DMS114 treated with DMSO at 0.1 percent for 48 hours (cell line): ENCODE measurements around the gene DLGAP1.

Source experiments
- DNase-seq: peaks from one replicate; lab custom pipeline; 2025; ENCODE audit not compliant: unreplicated experiment; lab: John Stamatoyannopoulos, UW

DLGAP1 gene

GRCh38 chr18:3873698-3874097 is 581.4 kb downstream of the DLGAP1 start:
- DNase-seq: no peak

DNA sequence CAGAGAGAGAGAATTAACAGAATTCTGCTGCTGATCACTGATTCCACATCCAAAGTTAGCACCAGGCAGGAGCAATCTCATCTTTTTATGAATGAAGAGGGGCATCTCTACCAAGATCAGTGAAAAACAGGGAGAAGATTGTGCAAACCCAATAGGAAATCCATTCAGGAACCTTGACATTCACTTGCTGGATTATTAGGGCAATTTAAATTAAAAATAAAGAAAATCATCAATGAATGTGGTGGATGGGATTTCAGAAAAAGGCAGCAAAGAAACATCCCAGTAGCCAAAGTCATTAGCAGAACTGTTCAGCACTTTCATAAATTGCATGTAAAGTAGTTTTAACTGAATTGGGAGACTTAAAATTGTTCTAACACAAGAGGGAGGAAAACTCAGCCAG is 581.9 kb downstream of the DLGAP1 start:
- DNase-seq: no peak

DNA sequence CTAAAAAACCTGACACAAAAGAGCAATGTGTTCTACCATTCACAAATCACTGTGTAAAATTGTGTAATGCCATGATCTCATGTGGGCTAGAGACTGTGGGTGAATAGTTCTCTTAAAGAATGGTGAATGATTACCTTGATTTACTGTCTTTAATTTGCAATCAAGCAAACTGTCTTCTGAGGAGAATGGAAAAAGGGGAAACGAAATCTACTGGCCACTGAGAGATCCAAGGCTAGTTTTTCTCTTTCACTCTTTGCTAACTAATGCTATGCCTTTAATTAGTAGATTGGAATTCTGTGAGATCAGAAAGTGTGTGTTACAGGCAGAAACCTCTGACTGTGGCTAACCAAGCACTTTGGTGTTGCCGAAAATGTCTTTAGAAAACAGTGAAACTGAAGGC is 582.5 kb downstream of the DLGAP1 start:
- no peak for DNase-seq

DNA sequence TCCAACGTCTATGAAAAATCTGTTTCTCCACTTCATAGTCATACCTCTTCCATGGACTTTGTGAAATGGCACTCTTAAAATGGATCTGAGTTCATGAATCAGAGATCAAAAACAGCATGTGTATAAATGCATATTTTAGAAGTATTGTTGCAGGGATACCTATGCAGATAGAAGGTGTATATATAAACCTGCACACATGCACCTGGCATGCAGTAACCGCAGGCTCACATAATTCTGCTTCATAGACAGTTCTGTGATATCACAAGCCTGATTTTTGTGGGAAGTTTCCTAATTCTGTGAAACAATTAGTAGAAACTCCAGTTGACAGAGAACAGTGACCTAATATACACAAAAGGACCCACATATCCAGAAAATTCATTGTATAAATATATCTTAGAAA is 583.4 kb downstream of the DLGAP1 start:
- DNase-seq: no peak

- no peak for DNase-seq
Measured at GRCh38 chr18:3870914-3871313, 584.2 kb downstream of the DLGAP1 start.

GRCh38 chr18:3869848-3870247 is 585.3 kb downstream of the DLGAP1 start:
- DNase-seq: peak; percentile 54

DNA sequence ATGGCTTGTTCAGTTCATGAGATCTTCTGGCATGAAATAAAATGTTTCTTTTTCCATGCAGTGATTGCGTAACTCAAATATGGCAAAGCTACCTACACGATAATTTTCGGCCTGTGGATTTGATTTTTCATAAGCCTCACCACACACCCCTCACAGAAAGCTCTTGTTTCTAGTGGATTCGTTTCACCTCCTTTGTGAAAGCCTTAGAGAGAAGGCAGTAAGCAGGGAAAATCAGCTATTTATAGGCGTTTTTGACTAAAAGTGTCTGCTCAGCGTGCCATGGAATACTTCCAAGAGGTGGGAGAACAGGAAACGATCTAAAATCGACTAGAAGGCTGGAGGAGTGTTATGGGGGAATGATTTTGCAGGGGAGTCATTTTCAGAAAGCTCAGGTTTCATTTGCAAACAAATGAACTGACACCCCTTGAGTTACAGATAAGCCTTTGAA is 587.2 kb downstream of the DLGAP1 start:
- no peak for DNase-seq

DNA sequence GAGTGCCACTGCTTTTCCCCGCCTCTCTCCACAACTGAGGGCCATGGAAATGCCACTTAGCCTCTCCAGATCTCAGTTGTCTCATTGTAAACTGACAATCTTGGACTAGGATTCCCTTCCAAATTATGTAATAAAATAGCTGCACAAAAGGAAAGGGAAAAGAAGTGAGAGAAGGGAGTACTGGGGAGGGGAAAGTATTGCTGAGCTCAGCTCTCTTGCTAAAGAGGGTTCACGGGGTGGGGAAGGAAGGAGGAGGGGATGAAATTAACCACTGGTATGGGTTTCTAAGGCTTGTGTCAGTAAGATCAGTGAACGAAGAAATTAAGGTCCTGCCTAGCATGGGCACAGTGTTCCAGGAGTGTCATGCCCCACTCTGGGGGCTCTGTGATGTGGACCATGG is 587.9 kb downstream of the DLGAP1 start:
- DNase-seq: no peak

DNA sequence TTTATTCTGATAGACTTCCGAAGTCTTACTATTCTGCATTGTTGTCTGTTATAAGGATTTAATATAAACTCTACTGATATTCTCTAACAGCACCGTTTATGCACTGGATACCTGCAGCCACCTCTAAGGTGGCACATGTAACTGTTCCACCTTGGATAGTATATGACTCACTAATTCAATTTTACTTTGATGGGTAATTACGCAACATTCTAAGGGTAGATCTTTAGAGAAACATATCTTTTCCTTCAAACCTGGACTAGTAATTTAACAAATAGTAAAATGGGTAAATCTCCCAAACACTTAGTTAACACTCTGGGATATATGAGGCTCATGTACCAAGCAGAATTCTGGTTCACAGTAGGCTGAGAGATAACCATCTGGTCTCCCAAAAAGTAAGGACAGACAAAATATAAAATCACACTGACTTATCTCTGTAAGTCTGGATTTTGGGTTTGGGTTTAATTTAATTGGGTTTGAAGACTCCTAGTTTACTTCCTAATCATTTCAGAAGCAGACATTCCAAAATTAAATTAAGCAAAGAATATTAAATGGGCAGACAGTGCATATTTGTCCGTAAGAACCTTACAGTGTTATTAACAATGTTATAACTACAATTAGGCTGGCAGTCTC is 590.3 kb downstream of the DLGAP1 start:
- DNase-seq: no peak

DNA sequence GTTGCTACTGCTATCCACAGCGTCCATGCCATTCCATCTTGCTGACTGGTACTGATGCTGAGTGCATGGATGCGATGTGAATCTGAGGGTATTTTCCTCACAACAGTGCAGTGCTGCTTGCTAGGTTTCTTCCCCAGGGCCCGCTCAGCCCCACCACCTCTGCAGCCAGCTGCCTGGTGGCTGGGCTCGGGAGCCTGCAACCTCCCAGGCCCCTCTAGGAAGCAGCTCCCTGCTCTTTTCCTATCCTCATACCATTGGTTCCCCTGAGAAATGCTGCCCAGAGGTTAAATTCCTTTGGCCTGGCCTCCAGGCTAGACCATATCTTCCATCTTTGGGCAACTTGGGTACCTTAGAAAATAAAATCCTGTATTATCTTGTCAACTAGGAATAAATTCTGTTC is 591.5 kb downstream of the DLGAP1 start:
- DNase-seq: no peak

- DNase-seq: no peak
Measured at GRCh38 chr18:3863006-3863405, 592.1 kb downstream of the DLGAP1 start.

GRCh38 chr18:3861495-3861894 is 593.6 kb downstream of the DLGAP1 start:
- no peak for DNase-seq

DNA sequence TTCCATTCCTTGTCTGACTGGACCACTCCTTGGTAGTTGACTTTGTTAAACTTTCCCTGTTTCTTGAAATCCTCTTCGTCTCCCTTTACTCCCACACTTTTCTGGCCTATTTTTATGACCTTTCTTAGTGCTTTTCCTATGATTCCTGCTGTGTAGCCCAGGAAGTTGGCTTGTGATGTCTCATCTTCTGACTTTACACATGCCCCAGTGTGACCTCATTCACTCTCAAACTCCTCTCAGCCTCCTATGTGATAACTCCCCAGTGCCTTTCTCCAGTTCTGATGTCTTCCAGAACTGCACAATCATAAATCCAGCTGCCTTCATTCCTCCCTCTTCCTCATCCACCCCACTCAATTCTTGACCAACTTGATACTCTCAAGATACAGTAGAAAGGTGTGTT is 597.6 kb downstream of the DLGAP1 start:
- no peak for DNase-seq

- DNase-seq: no peak
Measured at GRCh38 chr18:3855966-3856365, 599.1 kb downstream of the DLGAP1 start.

- no peak for DNase-seq
Measured at GRCh38 chr18:3852321-3852720, 602.8 kb downstream of the DLGAP1 start.

DNA sequence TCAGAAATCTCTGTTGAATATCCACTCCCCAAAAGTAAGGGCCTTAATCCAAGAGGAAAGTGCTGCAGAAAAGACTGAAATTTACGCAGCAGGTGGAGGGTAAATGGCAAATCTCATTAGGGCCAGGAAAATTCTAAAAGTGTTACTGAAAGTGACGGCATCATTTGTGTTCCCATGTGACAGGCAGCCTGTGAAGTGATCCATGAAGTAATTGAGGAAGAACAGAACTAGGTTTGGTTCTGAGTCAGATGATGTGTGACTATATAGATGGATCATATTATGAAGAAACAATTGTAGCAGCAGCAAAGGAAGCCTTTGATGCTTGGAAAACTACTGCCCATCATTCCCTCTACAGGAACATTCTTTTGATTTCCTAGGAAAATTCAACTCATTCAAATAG is 603.9 kb downstream of the DLGAP1 start:
- DNase-seq: no peak

GRCh38 chr18:3848316-3848715 is 606.8 kb downstream of the DLGAP1 start:
- no peak for DNase-seq

DNA sequence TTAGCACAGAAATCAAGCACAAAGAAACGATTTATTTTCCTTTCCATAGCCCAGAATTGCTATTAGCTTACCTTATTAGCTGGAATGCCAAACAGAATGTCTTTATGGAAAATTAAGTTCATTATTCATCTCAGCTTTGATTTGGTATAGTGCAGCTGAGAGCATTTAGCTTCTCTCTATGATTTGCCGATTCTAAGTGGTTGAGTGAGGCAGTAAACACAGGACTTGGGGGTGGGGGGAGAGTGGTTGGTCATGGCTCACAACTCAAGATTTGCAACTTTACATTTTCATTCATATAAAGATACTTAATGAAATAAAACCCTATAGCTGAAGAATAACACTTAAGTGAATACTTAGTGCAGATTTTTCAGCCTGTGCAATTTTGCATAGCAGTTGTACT is 609.9 kb downstream of the DLGAP1 start:
- DNase-seq: no peak

GRCh38 chr18:3842844-3843243 is 612.3 kb downstream of the DLGAP1 start:
- no peak for DNase-seq

DNA sequence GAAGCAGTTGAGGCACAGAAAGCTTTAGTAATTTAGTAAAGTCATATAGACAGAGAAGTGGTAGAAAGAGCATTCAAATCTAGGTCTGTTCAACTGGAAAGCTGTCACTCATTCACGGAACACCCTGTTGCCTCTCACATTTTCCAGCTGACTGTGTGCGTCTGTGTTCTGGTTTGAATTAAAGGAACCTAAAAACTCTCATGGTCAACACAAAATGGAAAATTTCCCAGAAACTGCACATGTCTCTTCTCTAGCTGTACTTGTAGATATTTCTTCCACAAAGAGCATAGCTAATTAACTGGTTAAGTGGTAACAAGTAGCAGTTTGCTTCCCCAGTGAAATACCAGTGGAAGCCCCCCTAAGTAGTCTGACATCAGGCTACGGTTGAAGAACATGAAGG is 614.3 kb downstream of the DLGAP1 start:
- no peak for DNase-seq

DNA sequence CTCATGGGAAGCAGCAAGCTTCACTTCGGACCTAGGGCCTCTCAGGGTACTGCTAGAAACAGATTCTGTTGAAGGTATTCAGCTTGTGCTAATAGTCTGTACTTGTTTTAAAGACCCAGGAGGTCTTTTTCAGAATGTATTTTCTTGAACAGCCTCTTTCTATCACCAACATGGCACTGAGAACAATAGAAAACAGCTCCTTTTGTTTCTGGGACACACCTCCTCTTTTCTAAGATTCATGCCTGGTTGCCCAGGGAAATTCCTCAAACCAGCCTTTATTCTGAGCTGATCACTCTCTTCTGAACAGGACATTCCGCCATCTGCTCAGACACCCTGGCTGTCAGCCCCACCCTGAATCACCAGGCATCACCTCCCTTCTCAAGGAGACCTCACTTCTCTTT is 615.5 kb downstream of the DLGAP1 start:
- no peak for DNase-seq

DNA sequence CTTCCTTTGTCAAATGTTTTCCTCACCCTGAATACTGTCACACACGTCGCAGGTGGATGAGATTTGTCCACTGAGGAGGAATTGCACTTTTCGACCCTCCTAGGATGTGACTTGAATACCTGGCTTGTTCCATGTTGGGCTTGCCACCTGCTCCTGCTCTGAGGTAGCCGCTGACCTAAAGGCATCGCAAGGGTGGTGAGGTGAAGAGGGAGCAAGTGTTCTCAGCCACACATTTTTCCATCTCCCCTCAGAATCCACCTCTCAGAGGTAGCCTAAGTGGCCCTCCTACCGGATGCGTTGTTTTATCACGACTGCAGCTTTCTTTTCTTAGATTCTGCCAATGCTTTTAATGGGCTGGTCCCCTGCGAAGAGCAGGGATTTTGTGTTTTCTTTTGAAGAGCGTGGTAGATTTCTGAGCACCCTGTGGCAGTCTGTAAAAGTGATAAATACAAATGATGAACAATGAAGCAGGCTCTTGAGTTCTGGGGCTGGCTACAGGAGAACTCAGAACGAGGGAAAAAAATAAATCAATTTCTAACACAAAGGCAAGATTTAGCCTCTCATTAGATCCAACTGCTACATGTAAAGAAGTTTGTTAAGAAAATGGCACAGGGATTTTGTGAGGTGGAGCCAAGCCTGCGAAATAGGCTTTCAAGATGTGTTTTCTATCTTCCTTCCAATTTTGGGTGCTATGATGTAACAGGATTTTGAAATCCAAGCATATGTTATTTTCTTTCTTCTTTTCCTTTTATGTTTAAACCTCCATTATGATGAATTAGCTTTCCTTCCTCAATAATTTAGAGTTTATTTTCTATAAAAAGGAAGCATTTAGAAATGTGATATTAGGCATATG is 618.4 kb downstream of the DLGAP1 start:
- no peak for DNase-seq
